ENCODE measurements around the gene CLEC18B.
"Not testable (repeated sequence)": the region's sequence is repeated elsewhere in the genome, so short reads cannot be mapped to it uniquely, and the experiment has no call there.

CLEC18B gene

GRCh38 chr16:74455619-74456289 lies 34.5 kb upstream of the CLEC18B start:
- H3K9ac ChIP-seq (ENCODE audit: low read depth, low read length) = no peak overlapping the region
- no peak overlapping the region for H3K4me3 ChIP-seq (ENCODE audit: low read depth, low read length)
- H3K4me1 ChIP-seq (ENCODE audit: control insufficient read depth, insufficient read depth, low read length) = no peaks in the 10 kb centered on the region
- H3K36me3 ChIP-seq (ENCODE audit: control insufficient read depth, insufficient read depth, low read length) = peaks cover 44% of the 10 kb centered on the region
- H3K27me3 ChIP-seq (ENCODE audit: control insufficient read depth, insufficient read depth, low read length) = no peaks in the 10 kb centered on the region
- no peaks in the 10 kb centered on the region for H3K9me3 ChIP-seq (ENCODE audit: control insufficient read depth, insufficient read depth, low read length)

DNA sequence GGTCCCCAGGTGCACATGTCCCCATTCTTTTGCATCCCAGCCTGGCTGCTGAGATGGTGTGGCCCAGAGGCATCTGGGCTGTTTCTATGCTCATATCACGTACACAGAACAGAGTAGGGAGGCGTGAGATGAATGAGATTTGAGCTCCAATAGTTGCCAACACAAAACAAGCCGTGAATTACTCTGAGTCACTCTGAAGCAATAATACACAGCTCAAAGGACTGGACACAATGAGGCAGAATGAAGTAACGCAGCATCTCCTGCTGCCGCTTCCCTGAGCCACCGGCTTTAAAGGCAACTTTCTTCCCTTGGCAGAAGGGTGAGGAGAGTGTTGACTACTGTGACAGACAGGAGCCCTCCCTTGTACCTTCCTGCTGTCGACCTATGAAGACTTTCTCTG lies 33.9 kb upstream of the CLEC18B start:
- Histone ChIP-seq H3K4me1 (ENCODE audit: control insufficient read depth, insufficient read depth, low read length) (no peaks in the 10 kb centered on the region), H3K9ac (ENCODE audit: low read depth, low read length) (no peak overlapping the region), H3K9me3 (ENCODE audit: control insufficient read depth, insufficient read depth, low read length) (no peaks in the 10 kb centered on the region), H3K27me3 (ENCODE audit: control insufficient read depth, insufficient read depth, low read length) (no peaks in the 10 kb centered on the region), H3K4me3 (ENCODE audit: low read depth, low read length) (no peak overlapping the region), H3K36me3 (ENCODE audit: control insufficient read depth, insufficient read depth, low read length) (peaks cover 44% of the 10 kb centered on the region)

DNA sequence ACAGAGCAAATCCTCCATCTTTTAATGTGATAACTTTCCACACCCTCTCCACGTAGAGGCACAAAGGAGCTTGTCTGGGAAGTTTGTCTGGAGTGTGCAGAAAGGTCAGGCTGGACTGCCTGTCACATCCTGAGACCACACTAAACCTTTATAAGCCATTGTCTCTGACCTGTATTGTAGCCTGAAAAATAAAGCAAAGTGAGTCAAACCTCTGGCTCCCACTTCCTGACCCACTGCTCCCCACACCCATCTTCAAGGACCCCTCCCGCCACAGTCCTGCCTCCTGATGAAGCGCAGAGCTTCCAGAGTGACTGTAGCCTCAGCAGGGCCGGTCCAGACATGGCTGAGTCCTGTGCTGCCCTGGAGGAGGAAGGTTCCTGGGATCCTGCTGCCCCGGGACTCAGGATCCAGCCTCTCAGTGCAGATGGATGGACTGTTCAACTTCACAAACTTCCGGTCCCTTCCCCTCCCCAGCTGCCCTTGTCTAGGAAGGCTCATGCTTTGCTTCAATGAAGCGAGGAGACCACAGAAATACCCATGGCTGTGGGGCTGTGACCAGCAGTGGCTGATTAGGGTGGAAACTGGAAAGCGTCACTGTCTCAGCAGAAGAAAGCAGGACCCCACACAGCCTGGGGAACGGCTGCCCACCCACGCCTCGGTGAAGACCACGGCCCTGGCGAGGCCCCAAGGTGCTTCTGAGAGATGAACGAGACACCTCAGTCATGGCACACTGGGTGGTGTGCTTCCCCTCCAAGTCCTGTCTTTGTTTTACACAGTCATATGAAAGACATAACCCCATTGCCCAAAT lies 30.9 kb upstream of the CLEC18B start:
- Histone ChIP-seq H3K36me3 (ENCODE audit: control insufficient read depth, insufficient read depth, low read length) (peaks cover 42% of the 10 kb centered on the region), H3K9me3 (ENCODE audit: control insufficient read depth, insufficient read depth, low read length) (no peaks in the 10 kb centered on the region), H3K9ac (ENCODE audit: low read depth, low read length) (no peak overlapping the region), H3K27me3 (ENCODE audit: control insufficient read depth, insufficient read depth, low read length) (no peaks in the 10 kb centered on the region), H3K4me3 (ENCODE audit: low read depth, low read length) (no peak overlapping the region), H3K4me1 (ENCODE audit: control insufficient read depth, insufficient read depth, low read length) (no peaks in the 10 kb centered on the region)

GRCh38 chr16:74450967-74451760 lies 29.9 kb upstream of the CLEC18B start:
- no peaks in the 10 kb centered on the region for H3K9me3 ChIP-seq (ENCODE audit: control insufficient read depth, insufficient read depth, low read length)
- H3K4me1 ChIP-seq (ENCODE audit: control insufficient read depth, insufficient read depth, low read length) = no peaks in the 10 kb centered on the region
- no peaks in the 10 kb centered on the region for H3K27me3 ChIP-seq (ENCODE audit: control insufficient read depth, insufficient read depth, low read length)
- H3K36me3 ChIP-seq (ENCODE audit: control insufficient read depth, insufficient read depth, low read length) = peaks cover 40% of the 10 kb centered on the region
- H3K4me3 ChIP-seq (ENCODE audit: low read depth, low read length) = no peak overlapping the region
- no peak overlapping the region for H3K9ac ChIP-seq (ENCODE audit: low read depth, low read length)

DNA sequence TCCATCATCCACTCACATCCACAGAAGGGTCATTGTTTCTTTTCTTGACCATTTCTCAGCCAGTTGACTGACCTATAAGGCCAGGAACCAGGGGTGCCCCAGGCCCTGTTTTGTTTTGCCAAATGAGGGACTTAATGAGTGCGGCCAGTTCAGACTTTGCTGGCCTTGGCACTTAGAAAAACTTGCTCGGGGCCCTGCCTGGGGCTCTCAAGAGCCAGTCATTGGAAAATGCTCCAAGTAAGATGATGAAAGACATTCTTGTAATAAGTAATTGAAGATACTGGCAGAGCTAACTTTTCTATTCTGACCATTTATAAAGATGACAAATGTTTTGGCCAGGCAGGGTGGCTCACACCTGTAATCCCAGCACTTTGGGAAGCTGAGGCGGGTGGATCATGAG lies 29.0 kb upstream of the CLEC18B start:
- Histone ChIP-seq H3K9ac (ENCODE audit: low read depth, low read length) (no peak overlapping the region), H3K36me3 (ENCODE audit: control insufficient read depth, insufficient read depth, low read length) (peaks cover 32% of the 10 kb centered on the region), H3K4me1 (ENCODE audit: control insufficient read depth, insufficient read depth, low read length) (no peaks in the 10 kb centered on the region), H3K9me3 (ENCODE audit: control insufficient read depth, insufficient read depth, low read length) (no peaks in the 10 kb centered on the region), H3K27me3 (ENCODE audit: control insufficient read depth, insufficient read depth, low read length) (no peaks in the 10 kb centered on the region), H3K4me3 (ENCODE audit: low read depth, low read length) (no peak overlapping the region)

DNA sequence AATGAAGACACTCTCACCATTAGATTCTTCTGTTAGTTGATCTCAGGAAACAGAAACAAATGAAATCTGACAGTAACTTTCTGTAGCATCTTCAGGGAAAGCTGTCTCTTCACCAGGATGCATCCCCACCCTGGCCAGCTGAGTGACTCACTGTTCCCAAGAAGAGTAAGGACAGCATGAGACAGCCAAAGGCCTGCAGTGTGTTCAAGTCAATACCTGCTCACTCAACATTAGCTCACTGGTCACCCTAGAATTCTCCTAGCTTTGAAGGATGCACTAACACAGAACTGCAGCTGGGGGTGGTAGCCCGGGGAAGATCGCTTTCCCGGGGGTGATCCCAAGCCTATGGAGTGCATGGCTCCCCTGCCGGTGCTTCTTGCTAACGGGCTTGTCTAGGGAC lies 28.2 kb upstream of the CLEC18B start:
- H3K4me3 ChIP-seq (ENCODE audit: low read depth, low read length) = no peak overlapping the region
- no peak overlapping the region for H3K9ac ChIP-seq (ENCODE audit: low read depth, low read length)
- H3K27me3 ChIP-seq (ENCODE audit: control insufficient read depth, insufficient read depth, low read length) = no peaks in the 10 kb centered on the region
- no peaks in the 10 kb centered on the region for H3K4me1 ChIP-seq (ENCODE audit: control insufficient read depth, insufficient read depth, low read length)
- H3K36me3 ChIP-seq (ENCODE audit: control insufficient read depth, insufficient read depth, low read length) = peaks cover 27% of the 10 kb centered on the region
- H3K9me3 ChIP-seq (ENCODE audit: control insufficient read depth, insufficient read depth, low read length) = no peaks in the 10 kb centered on the region

DNA sequence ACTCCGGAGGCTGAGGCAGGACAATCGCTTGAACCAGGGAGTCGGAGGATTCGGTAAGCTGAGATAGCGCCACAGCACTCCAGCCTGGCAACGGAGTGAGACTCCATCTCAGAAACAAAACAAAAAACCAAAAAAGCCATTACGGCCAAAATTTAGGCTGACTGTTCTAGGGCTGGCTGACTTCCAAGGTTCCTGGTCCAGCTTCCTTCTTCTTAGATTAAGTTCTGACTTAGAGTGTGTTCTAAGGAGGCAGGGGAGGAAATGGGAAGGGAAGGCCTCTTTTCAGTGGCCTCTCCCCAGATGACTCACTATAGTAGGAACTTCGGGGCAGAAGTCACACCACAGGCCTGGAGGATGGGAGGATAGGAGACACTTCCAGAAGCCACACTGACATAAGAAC lies 27.7 kb upstream of the CLEC18B start:
- no peaks in the 10 kb centered on the region for H3K9me3 ChIP-seq (ENCODE audit: control insufficient read depth, insufficient read depth, low read length)
- peaks cover 27% of the 10 kb centered on the region for H3K36me3 ChIP-seq (ENCODE audit: control insufficient read depth, insufficient read depth, low read length)
- H3K4me1 ChIP-seq (ENCODE audit: control insufficient read depth, insufficient read depth, low read length) = no peaks in the 10 kb centered on the region
- H3K9ac ChIP-seq (ENCODE audit: low read depth, low read length) = no peak overlapping the region
- no peak overlapping the region for H3K4me3 ChIP-seq (ENCODE audit: low read depth, low read length)
- no peaks in the 10 kb centered on the region for H3K27me3 ChIP-seq (ENCODE audit: control insufficient read depth, insufficient read depth, low read length)

DNA sequence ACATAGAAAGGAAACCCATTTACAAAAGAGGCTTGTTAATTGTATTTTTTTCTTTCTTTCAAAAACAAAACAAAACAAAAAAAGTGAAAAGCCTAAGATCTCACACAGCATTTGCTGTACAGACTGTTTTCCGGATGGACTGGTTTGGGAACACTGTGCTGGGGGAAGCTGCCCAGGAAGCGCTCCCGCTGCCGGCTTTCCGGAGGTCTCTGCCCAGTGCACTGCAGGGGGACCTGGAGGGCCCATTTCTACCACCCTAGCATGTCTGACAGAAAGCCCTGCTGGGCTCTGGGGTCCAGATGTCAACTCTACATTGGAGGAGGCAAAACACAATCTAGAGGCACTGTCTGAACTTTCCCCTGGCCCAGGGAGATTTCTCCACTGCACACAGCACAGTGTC lies 26.3 kb upstream of the CLEC18B start:
- Histone ChIP-seq H3K4me1 (ENCODE audit: control insufficient read depth, insufficient read depth, low read length) (no peaks in the 10 kb centered on the region), H3K4me3 (ENCODE audit: low read depth, low read length) (no peak overlapping the region), H3K27me3 (ENCODE audit: control insufficient read depth, insufficient read depth, low read length) (no peaks in the 10 kb centered on the region), H3K9me3 (ENCODE audit: control insufficient read depth, insufficient read depth, low read length) (no peaks in the 10 kb centered on the region), H3K9ac (ENCODE audit: low read depth, low read length) (no peak overlapping the region), H3K36me3 (ENCODE audit: control insufficient read depth, insufficient read depth, low read length) (peaks cover 18% of the 10 kb centered on the region)

DNA sequence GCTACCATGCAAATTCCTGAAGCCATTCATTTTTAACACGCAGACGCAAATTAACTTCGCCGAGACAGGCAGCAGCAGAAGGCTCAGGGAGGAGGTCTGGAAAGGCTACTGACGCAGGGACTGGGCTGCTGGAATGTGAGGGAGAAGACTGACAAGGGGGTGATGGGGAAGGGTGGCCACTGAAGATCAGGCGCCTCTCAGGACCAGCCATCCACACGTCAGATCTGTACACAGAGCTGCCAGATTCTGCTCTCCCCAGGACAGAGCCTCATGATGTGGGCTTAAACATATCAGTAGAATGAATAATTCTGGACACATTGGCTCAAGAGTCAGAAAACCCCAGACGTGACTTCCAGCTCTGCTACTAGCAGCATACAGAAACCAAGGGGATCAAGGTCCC lies 25.6 kb upstream of the CLEC18B start:
- no peak overlapping the region for H3K4me3 ChIP-seq (ENCODE audit: low read depth, low read length)
- H3K9ac ChIP-seq (ENCODE audit: low read depth, low read length) = no peak overlapping the region
- no peaks in the 10 kb centered on the region for H3K27me3 ChIP-seq (ENCODE audit: control insufficient read depth, insufficient read depth, low read length)
- no peaks in the 10 kb centered on the region for H3K4me1 ChIP-seq (ENCODE audit: control insufficient read depth, insufficient read depth, low read length)
- H3K36me3 ChIP-seq (ENCODE audit: control insufficient read depth, insufficient read depth, low read length) = peaks cover 11% of the 10 kb centered on the region
- H3K9me3 ChIP-seq (ENCODE audit: control insufficient read depth, insufficient read depth, low read length) = no peaks in the 10 kb centered on the region

GRCh38 chr16:74443624-74444346 lies 22.5 kb upstream of the CLEC18B start:
- H3K4me1 ChIP-seq (ENCODE audit: control insufficient read depth, insufficient read depth, low read length); H3K4me3 ChIP-seq (ENCODE audit: low read depth, low read length); H3K9me3 ChIP-seq (ENCODE audit: control insufficient read depth, insufficient read depth, low read length); H3K36me3 ChIP-seq (ENCODE audit: control insufficient read depth, insufficient read depth, low read length); H3K9ac ChIP-seq (ENCODE audit: low read depth, low read length); H3K27me3 ChIP-seq (ENCODE audit: control insufficient read depth, insufficient read depth, low read length): not testable (repeated sequence)

- H3K9me3 ChIP-seq (ENCODE audit: control insufficient read depth, insufficient read depth, low read length) = no peaks in the 10 kb centered on the region
- no peaks in the 10 kb centered on the region for H3K36me3 ChIP-seq (ENCODE audit: control insufficient read depth, insufficient read depth, low read length)
- no peak overlapping the region for H3K9ac ChIP-seq (ENCODE audit: low read depth, low read length)
- no peaks in the 10 kb centered on the region for H3K4me1 ChIP-seq (ENCODE audit: control insufficient read depth, insufficient read depth, low read length)
- H3K27me3 ChIP-seq (ENCODE audit: control insufficient read depth, insufficient read depth, low read length) = no peaks in the 10 kb centered on the region
- no peak overlapping the region for H3K4me3 ChIP-seq (ENCODE audit: low read depth, low read length)
These were observed 18.4 kb upstream of the CLEC18B start for GRCh38 chr16:74439685-74440084.
